Measurements from ENCODE around the gene TIMP3.

DNA sequence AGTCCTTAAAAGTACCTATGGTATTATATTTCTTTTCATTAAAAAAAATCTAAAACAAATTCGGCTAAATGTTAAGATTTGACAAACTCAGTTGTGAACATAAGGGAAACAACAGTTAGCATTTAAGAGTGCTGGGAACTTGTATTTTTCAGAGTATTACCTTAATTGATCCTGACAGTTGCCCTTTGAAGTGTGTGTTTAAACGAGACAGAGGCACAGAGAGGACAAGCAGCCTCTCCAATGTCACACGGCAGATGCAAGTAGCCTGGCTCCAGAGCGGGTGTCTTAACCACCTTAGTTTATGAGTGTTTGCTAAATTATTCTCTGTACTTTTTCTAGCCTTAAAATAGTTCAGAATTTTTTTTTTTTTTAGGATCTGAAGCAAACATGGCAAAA lies 80.9 kb downstream of the TIMP3 start:
- TF ChIP-seq SMC3 (conservative IDR thresholded peaks at IDR 0.05; ENCODE audit: poor library complexity) (no peak), EZH2 (IDR thresholded peaks at IDR 0.05; ENCODE audit: borderline replicate concordance, insufficient read depth, low read length, poor library complexity, severe bottlenecking) (no peak), POLR2AphosphoS5 (IDR thresholded peaks at IDR 0.05) (no peak), EP300 (conservative IDR thresholded peaks at IDR 0.05; ENCODE audit: poor library complexity, severe bottlenecking) (no peak), REST (IDR thresholded peaks at IDR 0.05; ENCODE audit: borderline replicate concordance) (no peak)
- TF ChIP-seq, protein P1, sequence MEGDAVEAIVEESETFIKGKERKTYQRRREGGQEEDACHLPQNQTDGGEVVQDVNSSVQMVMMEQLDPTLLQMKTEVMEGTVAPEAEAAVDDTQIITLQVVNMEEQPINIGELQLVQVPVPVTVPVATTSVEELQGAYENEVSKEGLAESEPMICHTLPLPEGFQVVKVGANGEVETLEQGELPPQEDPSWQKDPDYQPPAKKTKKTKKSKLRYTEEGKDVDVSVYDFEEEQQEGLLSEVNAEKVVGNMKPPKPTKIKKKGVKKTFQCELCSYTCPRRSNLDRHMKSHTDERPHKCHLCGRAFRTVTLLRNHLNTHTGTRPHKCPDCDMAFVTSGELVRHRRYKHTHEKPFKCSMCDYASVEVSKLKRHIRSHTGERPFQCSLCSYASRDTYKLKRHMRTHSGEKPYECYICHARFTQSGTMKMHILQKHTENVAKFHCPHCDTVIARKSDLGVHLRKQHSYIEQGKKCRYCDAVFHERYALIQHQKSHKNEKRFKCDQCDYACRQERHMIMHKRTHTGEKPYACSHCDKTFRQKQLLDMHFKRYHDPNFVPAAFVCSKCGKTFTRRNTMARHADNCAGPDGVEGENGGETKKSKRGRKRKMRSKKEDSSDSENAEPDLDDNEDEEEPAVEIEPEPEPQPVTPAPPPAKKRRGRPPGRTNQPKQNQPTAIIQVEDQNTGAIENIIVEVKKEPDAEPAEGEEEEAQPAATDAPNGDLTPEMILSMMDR (IDR thresholded peaks at IDR 0.05; ENCODE audit: poor library complexity, severe bottlenecking): no peak
